ENCODE measurements around the gene SIK3. TPM values are rescaled to one million over a fixed set of nuclear protein-coding genes. Genes with fewer than 3 reads are reported as not detected.

The SIK3 gene
- total RNA-seq, 1 donor from 2014 or later, result 24.4 TPM

DNA sequence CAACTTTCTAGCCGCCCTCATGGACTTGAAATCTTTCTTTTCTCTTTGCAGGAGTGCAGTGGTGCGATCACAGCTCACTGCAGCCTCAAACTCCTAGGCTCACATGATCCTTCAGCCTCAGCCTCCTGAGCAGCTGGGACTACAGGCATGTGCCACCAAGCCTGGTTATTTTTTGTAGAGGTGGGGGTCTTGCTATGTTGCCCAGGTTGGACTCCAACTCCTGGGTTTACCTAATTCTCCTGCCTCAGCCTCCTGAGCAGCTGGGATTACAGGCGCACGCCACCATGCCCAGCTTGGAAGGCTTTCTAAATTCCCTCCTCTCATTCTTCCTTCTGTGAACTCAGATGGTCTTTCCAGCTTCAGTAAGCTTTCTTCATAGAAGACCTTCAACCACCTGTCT, 256.1 kb downstream of the SIK3 start:
- H2AFZ ChIP-seq (replicated peaks), result no peak overlapping the region
- TF ChIP-seq EZH2 (IDR thresholded peaks at IDR 0.05) (no peak), EZH2phosphoT487 (IDR thresholded peaks at IDR 0.05) (no peak)
- TF ChIP-seq, protein P1, sequence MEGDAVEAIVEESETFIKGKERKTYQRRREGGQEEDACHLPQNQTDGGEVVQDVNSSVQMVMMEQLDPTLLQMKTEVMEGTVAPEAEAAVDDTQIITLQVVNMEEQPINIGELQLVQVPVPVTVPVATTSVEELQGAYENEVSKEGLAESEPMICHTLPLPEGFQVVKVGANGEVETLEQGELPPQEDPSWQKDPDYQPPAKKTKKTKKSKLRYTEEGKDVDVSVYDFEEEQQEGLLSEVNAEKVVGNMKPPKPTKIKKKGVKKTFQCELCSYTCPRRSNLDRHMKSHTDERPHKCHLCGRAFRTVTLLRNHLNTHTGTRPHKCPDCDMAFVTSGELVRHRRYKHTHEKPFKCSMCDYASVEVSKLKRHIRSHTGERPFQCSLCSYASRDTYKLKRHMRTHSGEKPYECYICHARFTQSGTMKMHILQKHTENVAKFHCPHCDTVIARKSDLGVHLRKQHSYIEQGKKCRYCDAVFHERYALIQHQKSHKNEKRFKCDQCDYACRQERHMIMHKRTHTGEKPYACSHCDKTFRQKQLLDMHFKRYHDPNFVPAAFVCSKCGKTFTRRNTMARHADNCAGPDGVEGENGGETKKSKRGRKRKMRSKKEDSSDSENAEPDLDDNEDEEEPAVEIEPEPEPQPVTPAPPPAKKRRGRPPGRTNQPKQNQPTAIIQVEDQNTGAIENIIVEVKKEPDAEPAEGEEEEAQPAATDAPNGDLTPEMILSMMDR (IDR thresholded peaks at IDR 0.05), result no peak
- no peak overlapping the region for H3K27ac ChIP-seq
- no peak overlapping the region for H3K4me2 ChIP-seq
- H3K4me1 Mint-ChIP-seq, result peaks cover 26% of the 10 kb centered on the region
- H3K79me2 ChIP-seq (ENCODE audit: low read depth), result no peaks in the 10 kb centered on the region
- H3K9me3 Mint-ChIP-seq, result no peaks in the 10 kb centered on the region
- no peaks in the 10 kb centered on the region for H3K9me3 ChIP-seq (ENCODE audit: low read depth)
- H3K27ac Mint-ChIP-seq, result peak overlapping the region; percentile 47
- peaks cover 10% of the 10 kb centered on the region for H3K36me3 Mint-ChIP-seq
- H3F3A ChIP-seq (ENCODE audit: low read depth), result no peaks in the 10 kb centered on the region
- DNase-seq (ENCODE audit: low spot score), result no peak
- peaks cover 11% of the 10 kb centered on the region for H3K4me1 ChIP-seq
- no peaks in the 10 kb centered on the region for H3K27me3 ChIP-seq
- H3K36me3 ChIP-seq, result no peaks in the 10 kb centered on the region
- peaks cover 2% of the 10 kb centered on the region for H3K27me3 Mint-ChIP-seq (ENCODE audit: insufficient read depth, low read depth)
- H3K4me3 Mint-ChIP-seq, result no peak overlapping the region
- H3K4me3 ChIP-seq, result no peak overlapping the region
- H3K9ac ChIP-seq, result no peak overlapping the region
- no peaks in the 10 kb centered on the region for H4K20me1 ChIP-seq (ENCODE audit: low read depth)

DNA sequence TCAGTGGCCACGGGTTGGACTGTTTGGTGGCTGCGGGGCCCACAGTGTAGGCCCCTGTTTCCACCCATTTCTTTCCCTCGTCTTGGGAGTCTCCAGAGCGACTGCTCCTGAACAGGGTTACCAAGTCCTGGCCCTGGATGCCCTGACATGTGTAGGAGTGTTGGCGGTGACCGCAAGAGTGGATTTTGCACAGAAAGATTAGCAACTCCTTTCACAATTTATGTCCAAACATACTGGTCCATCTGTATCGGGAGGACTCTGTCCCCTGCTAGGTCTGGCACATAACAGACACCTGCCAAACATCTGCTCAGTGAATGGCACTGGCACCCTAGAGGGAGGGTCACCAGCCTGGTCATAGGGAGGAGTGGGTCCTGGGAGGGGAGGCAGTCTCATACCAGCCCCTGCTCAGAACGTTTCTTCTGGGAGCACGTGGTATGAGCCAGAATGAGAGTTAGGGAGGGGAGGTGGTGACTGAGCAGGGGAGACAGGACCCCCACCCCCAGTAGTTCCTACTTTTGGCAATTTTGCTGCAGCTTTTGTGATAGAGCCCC, 257.4 kb downstream of the SIK3 start:
- H2AFZ ChIP-seq (replicated peaks), result no peak overlapping the region
- Mint-ChIP-seq H3K27ac (no peak overlapping the region), H3K27me3 (ENCODE audit: insufficient read depth, low read depth) (peaks cover 2% of the 10 kb centered on the region), H3K4me1 (peaks cover 33% of the 10 kb centered on the region), H3K4me3 (no peak overlapping the region), H3K36me3 (peaks cover 6% of the 10 kb centered on the region), H3K9me3 (no peaks in the 10 kb centered on the region)
- H3K27me3 ChIP-seq, result peaks cover under 1% of the 10 kb centered on the region
- H4K20me1 ChIP-seq (ENCODE audit: low read depth), result no peaks in the 10 kb centered on the region
- no peaks in the 10 kb centered on the region for H3K36me3 ChIP-seq
- no peak overlapping the region for H3K27ac ChIP-seq
- H3K4me2 ChIP-seq, result no peak overlapping the region
- no peaks in the 10 kb centered on the region for H3K9me3 ChIP-seq (ENCODE audit: low read depth)
- H3K9ac ChIP-seq, result no peak overlapping the region
- no peaks in the 10 kb centered on the region for H3F3A ChIP-seq (ENCODE audit: low read depth)
- H3K4me1 ChIP-seq, result peaks cover 11% of the 10 kb centered on the region
- H3K79me2 ChIP-seq (ENCODE audit: low read depth), result no peaks in the 10 kb centered on the region
- TF ChIP-seq EZH2phosphoT487 (IDR thresholded peaks at IDR 0.05) (no peak), EZH2 (IDR thresholded peaks at IDR 0.05) (no peak)
- TF ChIP-seq, protein P1 (IDR thresholded peaks at IDR 0.05), result no peak
- no peak for DNase-seq (ENCODE audit: low spot score)
- H3K4me3 ChIP-seq, result no peak overlapping the region

GRCh38 chr11:116840224-116840745, 257.9 kb downstream of the SIK3 start:
- no peak overlapping the region for H3K9ac ChIP-seq
- no peak overlapping the region for H3K4me3 Mint-ChIP-seq
- no peak overlapping the region for H3K27ac Mint-ChIP-seq
- no peak overlapping the region for H3K27ac ChIP-seq
- H3K4me2 ChIP-seq, result no peak overlapping the region
- H3K27me3 ChIP-seq, result peaks cover 6% of the 10 kb centered on the region
- H3K4me1 Mint-ChIP-seq, result peaks cover 33% of the 10 kb centered on the region
- DNase-seq (ENCODE audit: low spot score), result peak; percentile 41
- peaks cover 2% of the 10 kb centered on the region for H3K27me3 Mint-ChIP-seq (ENCODE audit: insufficient read depth, low read depth)
- H3F3A ChIP-seq (ENCODE audit: low read depth), result peaks cover 4% of the 10 kb centered on the region
- H3K36me3 ChIP-seq, result no peaks in the 10 kb centered on the region
- TF ChIP-seq EZH2 (IDR thresholded peaks at IDR 0.05) (no peak), EZH2phosphoT487 (IDR thresholded peaks at IDR 0.05) (no peak)
- TF ChIP-seq, protein P1 (IDR thresholded peaks at IDR 0.05), result peak; percentile 36
- H2AFZ ChIP-seq (replicated peaks), result no peak overlapping the region
- H3K9me3 ChIP-seq (ENCODE audit: low read depth), result no peaks in the 10 kb centered on the region
- no peaks in the 10 kb centered on the region for H3K79me2 ChIP-seq (ENCODE audit: low read depth)
- H3K4me3 ChIP-seq, result no peak overlapping the region
- no peaks in the 10 kb centered on the region for H4K20me1 ChIP-seq (ENCODE audit: low read depth)
- peaks cover 6% of the 10 kb centered on the region for H3K36me3 Mint-ChIP-seq
- no peaks in the 10 kb centered on the region for H3K9me3 Mint-ChIP-seq
- peaks cover 14% of the 10 kb centered on the region for H3K4me1 ChIP-seq

All from neural progenitor cell (in vitro differentiated cells).